ENCODE data around the gene CLPTM1. TPM values are rescaled to one million over a fixed set of nuclear protein-coding genes. Genes with fewer than 3 reads are reported as not detected.

CLPTM1 gene
- total and polyA plus RNA-seq, 2 of the 8 experiments (the other 6 are each of a cell fraction or from before 2014, with no cell fraction given) = 84.8 to 108 TPM

GRCh38 chr19:44998025-44998424 is 42.8 kb downstream of the CLPTM1 start:
- Histone ChIP-seq H3K56ac (replicated peaks; ENCODE audit: insufficient read length, low read depth, low read length) (no peak overlapping the region), H3K9me3 (ENCODE audit: insufficient read depth in 2 of 2, low read depth in 1 of 2, low read length in 1 of 2) (no peaks in the 10 kb centered on the region), H3K14ac (ENCODE audit: insufficient read length) (no peak overlapping the region), H3K79me1 (ENCODE audit: low read depth, low read length) (no peaks in the 10 kb centered on the region; the same call in 1 of the 2 replicates), H2BK120ac (replicated peaks; ENCODE audit: low read depth, low read length) (no peak overlapping the region), H2AFZ (ENCODE audit: low read length) (no peak overlapping the region), H3K4me2 (ENCODE audit: insufficient read depth in 1 of 2, low read depth in 2 of 2, low read length in 2 of 2) (no peak overlapping the region), H3K4ac (replicated peaks; ENCODE audit: insufficient read length, low read depth, low read length) (no peak overlapping the region), H2AK5ac (ENCODE audit: low read depth, low read length) (no peak overlapping the region), H3K9ac (replicated peaks in 1 of 4; ENCODE audit: extremely low read depth in 1 of 4, low read depth in 3 of 4, low read length in 3 of 4) (no peak overlapping the region), H4K5ac (ENCODE audit: insufficient read length, low read depth, low read length) (no peak overlapping the region), H3K4me1 (replicated peaks in 1 of 4; ENCODE audit: control insufficient read depth in 3 of 4, insufficient read depth in 4 of 4, low read length in 3 of 4) (no peaks in the 10 kb centered on the region), H2BK15ac (ENCODE audit: low read length) (no peak overlapping the region), H3K23me2 (ENCODE audit: low read depth, low read length) (no peaks in the 10 kb centered on the region), H2BK5ac (ENCODE audit: low read depth, low read length) (no peak overlapping the region), H3K79me2 (ENCODE audit: control insufficient read depth in 1 of 2, insufficient read depth in 2 of 2, low read length in 2 of 2) (no peaks in the 10 kb centered on the region), H4K91ac (replicated peaks; ENCODE audit: insufficient read length, low read length) (no peak overlapping the region), H2BK12ac (ENCODE audit: low read depth, low read length) (no peak overlapping the region), H3K4me3 (ENCODE audit: extremely low read depth in 1 of 4, insufficient read depth in 2 of 4, low read depth in 3 of 4, low read length in 4 of 4) (no peak overlapping the region), H3K23ac (ENCODE audit: insufficient read length) (no peak overlapping the region), H3K36me3 (ENCODE audit: control insufficient read depth in 2 of 4, insufficient read depth in 4 of 4, low read length in 3 of 4) (no peaks in the 10 kb centered on the region), H3K27ac (ENCODE audit: low read depth, low read length) (no peak overlapping the region), H4K20me1 (replicated peaks in 1 of 2; ENCODE audit: control insufficient read depth in 1 of 2, insufficient read depth in 2 of 2, low read length in 2 of 2) (peaks cover 4 to 8% of the 10 kb centered on the region in 2 experiments), H3K18ac (ENCODE audit: extremely low read depth, low read length) (no peak overlapping the region), H4K8ac (ENCODE audit: extremely low read depth, insufficient read depth, low read length) (no peak overlapping the region), H2BK20ac (ENCODE audit: low read length) (no peak overlapping the region), H3K27me3 (replicated peaks in 1 of 4; ENCODE audit: control insufficient read depth in 3 of 4, extremely low read depth in 1 of 4, insufficient read depth in 3 of 4, low read length in 3 of 4) (no peaks in the 10 kb centered on the region)
- CTCF ChIA-PET (ENCODE audit: partially characterized antibody) = interaction anchor here (4.8 kb wide), 1 partner anchor 9 kb away, joined by 17 read pairs; no protein-coding TSS in a partner anchor
- FAIRE-seq (no peak), DNase-seq (ENCODE audit: low read depth in 1 of 2, low spot score in 2 of 2) (no peak)
- 90 to 100% methylated on average over 2 to 4 of the region's 4 CpGs for WGBS, 2 experiments (ENCODE audit: extremely low coverage in 1 of 2, insufficient coverage in 1 of 2, insufficient read length in 1 of 2, insufficient replicate concordance in 2 of 2, low coverage in 1 of 2, low lambda C conversion rate in 2 of 2, missing lambda C conversion rate in 1 of 2)
- POLR2A ChIA-PET (ENCODE audit: partially characterized antibody) = no interaction called here
- TF ChIP-seq CTCF (IDR thresholded peaks at IDR 0.05; ENCODE audit: control extremely low read depth in 1 of 3, insufficient read depth in 1 of 3, low read depth in 1 of 3, low read length in 3 of 3) = no peak
- TF ChIP-seq, protein P1, sequence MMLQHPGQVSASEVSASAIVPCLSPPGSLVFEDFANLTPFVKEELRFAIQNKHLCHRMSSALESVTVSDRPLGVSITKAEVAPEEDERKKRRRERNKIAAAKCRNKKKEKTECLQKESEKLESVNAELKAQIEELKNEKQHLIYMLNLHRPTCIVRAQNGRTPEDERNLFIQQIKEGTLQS (IDR thresholded peaks at IDR 0.05; ENCODE audit: insufficient read depth, low read depth, low read length) = no peak
- no peak for TF ChIP-seq BRCA1 (IDR thresholded peaks at IDR 0.05; ENCODE audit: low read depth, low read length)
- TF ChIP-seq CBX5 (IDR thresholded peaks at IDR 0.05; ENCODE audit: low read depth, low read length) = no peak
- TF ChIP-seq HDAC2 (IDR thresholded peaks at IDR 0.05; ENCODE audit: borderline replicate concordance in 1 of 2, low read depth in 2 of 2, low read length in 2 of 2) = 0 out of 4 replicates have a peak, but pooled peaks of 1 of the 2 experiments have one; percentile 41
- no peak for TF ChIP-seq TEAD4 (IDR thresholded peaks at IDR 0.05; ENCODE audit: low read depth, low read length)
- no peak for TF ChIP-seq RNF2 (IDR thresholded peaks at IDR 0.05; ENCODE audit: borderline replicate concordance, low read depth, low read length, missing control alignments, poor library complexity, severe bottlenecking)
- peak; percentile 81; the same call in 1 of the 2 replicates for TF ChIP-seq KDM1A (IDR thresholded peaks at IDR 0.05; ENCODE audit: borderline replicate concordance, low read length)
